GM12873 (cell line): ENCODE measurements around the gene AAK1.

Experiments used
- TF ChIP-seq, protein P1 (sequence below): IDR thresholded peaks from 2 replicates; pipeline ENCODE4 v1.5.1; 2012; ENCODE audit warnings: low read depth, mild to moderate bottlenecking, moderate library complexity, low read length, control low read depth; ENCODE audit not compliant: insufficient read depth; ENCODE audit errors: missing control alignments

The AAK1 gene

DNA sequence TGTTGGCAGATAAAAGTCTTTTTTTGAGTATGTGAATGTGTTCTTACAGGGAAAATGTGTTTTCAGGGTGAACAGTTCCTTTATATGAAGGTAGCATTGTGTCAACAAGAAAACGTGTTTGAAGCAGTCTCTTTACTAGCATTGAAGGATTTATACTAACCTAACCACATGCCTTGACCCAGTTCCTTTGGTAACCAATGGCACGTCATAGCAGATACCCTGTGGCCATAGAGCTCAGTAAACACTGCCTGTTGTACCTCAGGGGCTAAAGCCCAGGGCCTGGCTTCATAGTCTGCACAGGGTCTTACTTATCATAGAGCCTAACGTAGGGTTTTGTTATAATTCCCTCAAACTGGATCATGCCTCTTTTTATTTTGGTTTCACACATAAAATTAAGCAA is 174.2 kb downstream of the AAK1 start:
- TF ChIP-seq, protein P1, sequence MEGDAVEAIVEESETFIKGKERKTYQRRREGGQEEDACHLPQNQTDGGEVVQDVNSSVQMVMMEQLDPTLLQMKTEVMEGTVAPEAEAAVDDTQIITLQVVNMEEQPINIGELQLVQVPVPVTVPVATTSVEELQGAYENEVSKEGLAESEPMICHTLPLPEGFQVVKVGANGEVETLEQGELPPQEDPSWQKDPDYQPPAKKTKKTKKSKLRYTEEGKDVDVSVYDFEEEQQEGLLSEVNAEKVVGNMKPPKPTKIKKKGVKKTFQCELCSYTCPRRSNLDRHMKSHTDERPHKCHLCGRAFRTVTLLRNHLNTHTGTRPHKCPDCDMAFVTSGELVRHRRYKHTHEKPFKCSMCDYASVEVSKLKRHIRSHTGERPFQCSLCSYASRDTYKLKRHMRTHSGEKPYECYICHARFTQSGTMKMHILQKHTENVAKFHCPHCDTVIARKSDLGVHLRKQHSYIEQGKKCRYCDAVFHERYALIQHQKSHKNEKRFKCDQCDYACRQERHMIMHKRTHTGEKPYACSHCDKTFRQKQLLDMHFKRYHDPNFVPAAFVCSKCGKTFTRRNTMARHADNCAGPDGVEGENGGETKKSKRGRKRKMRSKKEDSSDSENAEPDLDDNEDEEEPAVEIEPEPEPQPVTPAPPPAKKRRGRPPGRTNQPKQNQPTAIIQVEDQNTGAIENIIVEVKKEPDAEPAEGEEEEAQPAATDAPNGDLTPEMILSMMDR = no peak

- TF ChIP-seq, protein P1 = no peak
Observed at GRCh38 chr2:69466728-69467127, 176.8 kb downstream of the AAK1 start.

- TF ChIP-seq, protein P1 = no peak
Observed at GRCh38 chr2:69465513-69466456, 177.8 kb downstream of the AAK1 start.

DNA sequence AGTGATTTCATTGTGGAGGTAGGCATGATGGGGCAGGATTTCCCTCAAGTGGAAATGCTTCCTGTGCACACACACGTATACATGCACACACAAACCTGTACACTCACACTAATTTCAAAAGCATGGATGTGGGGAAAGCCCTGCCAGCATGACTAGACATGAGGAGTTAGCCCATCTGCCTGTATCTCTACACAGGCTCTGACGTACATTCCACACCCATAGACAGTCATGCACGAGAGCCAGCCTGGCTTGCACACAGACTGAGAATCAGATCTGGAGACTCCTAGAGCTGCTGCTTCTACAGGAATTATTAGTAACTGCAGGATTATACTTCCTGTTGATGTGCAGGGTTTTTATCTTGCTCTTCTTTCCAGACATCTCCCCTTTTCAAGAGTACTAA is 179.0 kb downstream of the AAK1 start:
- TF ChIP-seq, protein P1 = no peak

GRCh38 chr2:69462780-69463179 is 180.8 kb downstream of the AAK1 start:
- TF ChIP-seq, protein P1 = no peak

GRCh38 chr2:69461404-69461803 is 182.1 kb downstream of the AAK1 start:
- TF ChIP-seq, protein P1 = no peak

GRCh38 chr2:69459936-69460335 is 183.6 kb downstream of the AAK1 start:
- TF ChIP-seq, protein P1 = no peak
